ENCODE measurements around the gene NCAPG.

DNA sequence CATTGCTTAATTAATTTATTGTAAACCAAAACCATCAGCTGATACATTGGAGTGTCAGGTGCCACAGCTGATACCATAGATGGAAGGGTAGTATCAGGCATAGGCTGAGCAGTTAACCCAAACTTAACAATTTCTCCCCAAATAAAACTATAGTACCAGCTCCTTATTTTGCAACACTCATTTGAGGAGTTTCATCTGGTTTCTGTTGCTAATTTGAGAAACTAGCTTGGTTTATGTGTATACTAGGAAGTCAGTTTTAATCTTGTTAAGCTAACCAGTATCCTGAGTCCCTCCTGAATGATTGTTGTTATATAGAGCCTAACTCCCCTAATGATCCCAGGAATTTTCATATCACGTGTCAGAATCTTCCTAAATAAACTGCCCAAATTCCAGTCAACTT lies 13.0 kb upstream of the NCAPG start:
- TF ChIP-seq, protein P1, sequence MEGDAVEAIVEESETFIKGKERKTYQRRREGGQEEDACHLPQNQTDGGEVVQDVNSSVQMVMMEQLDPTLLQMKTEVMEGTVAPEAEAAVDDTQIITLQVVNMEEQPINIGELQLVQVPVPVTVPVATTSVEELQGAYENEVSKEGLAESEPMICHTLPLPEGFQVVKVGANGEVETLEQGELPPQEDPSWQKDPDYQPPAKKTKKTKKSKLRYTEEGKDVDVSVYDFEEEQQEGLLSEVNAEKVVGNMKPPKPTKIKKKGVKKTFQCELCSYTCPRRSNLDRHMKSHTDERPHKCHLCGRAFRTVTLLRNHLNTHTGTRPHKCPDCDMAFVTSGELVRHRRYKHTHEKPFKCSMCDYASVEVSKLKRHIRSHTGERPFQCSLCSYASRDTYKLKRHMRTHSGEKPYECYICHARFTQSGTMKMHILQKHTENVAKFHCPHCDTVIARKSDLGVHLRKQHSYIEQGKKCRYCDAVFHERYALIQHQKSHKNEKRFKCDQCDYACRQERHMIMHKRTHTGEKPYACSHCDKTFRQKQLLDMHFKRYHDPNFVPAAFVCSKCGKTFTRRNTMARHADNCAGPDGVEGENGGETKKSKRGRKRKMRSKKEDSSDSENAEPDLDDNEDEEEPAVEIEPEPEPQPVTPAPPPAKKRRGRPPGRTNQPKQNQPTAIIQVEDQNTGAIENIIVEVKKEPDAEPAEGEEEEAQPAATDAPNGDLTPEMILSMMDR (IDR thresholded peaks at IDR 0.05): no peak
- TF ChIP-seq EZH2 (IDR thresholded peaks at IDR 0.05): no peak
- no peak for TF ChIP-seq EZH2phosphoT487 (IDR thresholded peaks at IDR 0.05)

All from neural progenitor cell (in vitro differentiated cells).